DOHH2 (cell line): Measurements from ENCODE around the gene PRODH.
"Not testable (repeated sequence)": the region's sequence is repeated elsewhere in the genome, so short reads cannot be mapped to it uniquely, and the experiment has no call there.

Source experiments
- H3F3A ChIP-seq: fragments of 200-600 bp; sonication (generic), shearing (Covaris generic); 2 replicates; pipeline ENCODE4 v1.6.0; 2016; ENCODE audit warnings: antibody characterized with exemption, mild to moderate bottlenecking; ENCODE audit not compliant: control insufficient read depth, insufficient read depth
- H3K27ac ChIP-seq: fragments of 200-600 bp; sonication (generic); 2 replicates; pipeline ENCODE4 v1.5.1; 2014; ENCODE audit warnings: low read depth, mild to moderate bottlenecking, low read length, moderate library complexity
- H3K27me3 ChIP-seq: fragments of 200-600 bp; sonication (generic); 2 replicates; pipeline ENCODE4 v1.6.1; 2014; ENCODE audit warnings: mild to moderate bottlenecking, low read length, mixed read lengths; ENCODE audit not compliant: control insufficient read depth
- H3K36me3 ChIP-seq: fragments of 200-600 bp; sonication (generic); 2 replicates; pipeline ENCODE4 v1.6.1; 2014; ENCODE audit warnings: mild to moderate bottlenecking, low read length, moderate library complexity, mixed read lengths; ENCODE audit not compliant: control insufficient read depth
- H3K4me1 ChIP-seq: fragments of 200-600 bp; sonication (generic); 2 replicates; pipeline ENCODE4 v1.6.1; 2014; ENCODE audit warnings: mild to moderate bottlenecking, low read length, mixed read lengths; ENCODE audit not compliant: control insufficient read depth
- H3K4me2 ChIP-seq: fragments of 200-600 bp; sonication (generic); 2 replicates; pipeline ENCODE4 v1.6.0; 2014; ENCODE audit warnings: mild to moderate bottlenecking, low read length, moderate library complexity
- H3K4me3 ChIP-seq: fragments of 200-600 bp; sonication (generic); 2 replicates; pipeline ENCODE4 v1.5.1; 2014; ENCODE audit warnings: mild to moderate bottlenecking, low read length, mixed read lengths
- H3K79me2 ChIP-seq: fragments of 200-600 bp; sonication (generic); 2 replicates; pipeline ENCODE4 v1.6.1; 2014; ENCODE audit warnings: mild to moderate bottlenecking, low read length, mixed read lengths; ENCODE audit not compliant: control insufficient read depth
- H3K9me2 ChIP-seq: fragments of 200-600 bp; sonication (generic); replicated peaks from 2 replicates; pipeline ENCODE4 v1.6.1; 2014; ENCODE audit warnings: mild to moderate bottlenecking, low read length, mixed read lengths; ENCODE audit not compliant: control insufficient read depth
- H3K9me3 ChIP-seq: fragments of 200-600 bp; sonication (generic); 2 replicates; pipeline ENCODE4 v1.6.1; 2014; ENCODE audit warnings: antibody characterized with exemption, low read length, mixed read lengths; ENCODE audit not compliant: control insufficient read depth, insufficient read depth
- H4K20me1 ChIP-seq: fragments of 200-600 bp; sonication (generic); 2 replicates; pipeline ENCODE4 v1.6.0; 2014; ENCODE audit warnings: low read depth, mild to moderate bottlenecking, antibody characterized with exemption, low read length, moderate library complexity; ENCODE audit not compliant: control insufficient read depth, insufficient read depth
- EZH2phosphoT487 ChIP-seq: fragments of 200-600 bp; sonication (generic); IDR thresholded peaks from 2 replicates; pipeline ENCODE4 v1.6.1; 2017; ENCODE audit warnings: borderline replicate concordance, mild to moderate bottlenecking, antibody characterized with exemption, low read length, moderate library complexity, mixed read lengths
- TF ChIP-seq, protein P1 (sequence below): fragments of 200-600 bp; sonication (generic); IDR thresholded peaks from one replicate; pipeline ENCODE4 v1.5.1; 2014; ENCODE audit warnings: antibody characterized with exemption, mild to moderate bottlenecking, low read depth, low read length; ENCODE audit not compliant: poor library complexity, severe bottlenecking

The PRODH gene

DNA sequence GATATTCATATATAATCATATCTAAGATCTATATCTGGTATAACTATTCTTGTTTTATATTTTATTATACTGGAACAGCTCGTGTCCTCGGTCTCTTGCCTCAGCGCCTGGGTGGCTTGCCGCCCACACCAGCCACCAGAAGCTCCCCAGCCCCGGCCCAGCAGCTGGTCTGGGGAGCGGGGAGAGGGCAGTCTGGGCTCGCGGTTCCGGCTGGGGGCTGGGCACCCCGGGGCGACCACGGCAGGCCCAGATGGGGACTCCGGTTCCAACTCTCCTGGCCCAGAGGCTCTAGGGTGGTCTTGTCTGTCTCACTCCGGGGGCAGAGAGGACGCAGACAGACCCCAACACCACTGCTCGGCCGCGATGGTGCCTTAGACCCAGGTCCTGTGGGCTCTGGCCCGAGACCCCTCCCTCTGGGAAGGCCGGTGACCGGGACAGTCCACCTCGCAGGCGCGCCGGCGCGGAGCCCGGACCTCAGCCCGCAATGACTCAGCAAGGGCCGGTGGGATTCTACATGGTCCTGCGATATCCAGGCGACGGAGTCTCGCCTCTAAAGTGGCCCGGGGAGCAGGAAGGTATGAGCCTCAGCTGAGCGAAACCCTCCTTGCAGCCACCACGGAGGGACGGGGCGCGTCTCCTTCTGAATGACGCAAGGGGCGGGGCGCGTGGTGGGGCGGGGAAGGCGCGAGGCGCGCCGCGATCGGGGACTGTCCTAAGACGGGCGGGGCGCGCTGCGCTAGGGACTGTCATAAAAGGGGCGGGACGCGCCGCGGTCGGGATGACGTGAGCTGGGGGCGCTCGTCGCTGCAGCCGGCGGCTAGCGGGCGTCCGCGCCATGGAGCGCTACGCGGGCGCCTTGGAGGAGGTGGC is 30.3 kb downstream of the PRODH start, which contains the start of gene DGCR6:
TSS of gene DGCR6 (plus strand) at position 781 of the 870 bp plus-strand sequence. CDS start at position 836, 55 bp downstream.
- Histone ChIP-seq H3K36me3 (no peaks in the 10 kb centered on the region), H3K9me2 (no peaks in the 10 kb centered on the region), H3K27me3 (no peaks in the 10 kb centered on the region), H3F3A (no peaks in the 10 kb centered on the region), H3K79me2 (no peaks in the 10 kb centered on the region), H3K27ac (no peak within 1 kb of the TSS), H3K9me3 (no peaks in the 10 kb centered on the region), H4K20me1 (no peaks in the 10 kb centered on the region), H3K4me3 (no peak within 1 kb of the TSS), H3K4me1 (no peaks in the 10 kb centered on the region), H3K4me2 (no peak within 1 kb of the TSS)
- no peak for TF ChIP-seq EZH2phosphoT487
- TF ChIP-seq, protein P1, sequence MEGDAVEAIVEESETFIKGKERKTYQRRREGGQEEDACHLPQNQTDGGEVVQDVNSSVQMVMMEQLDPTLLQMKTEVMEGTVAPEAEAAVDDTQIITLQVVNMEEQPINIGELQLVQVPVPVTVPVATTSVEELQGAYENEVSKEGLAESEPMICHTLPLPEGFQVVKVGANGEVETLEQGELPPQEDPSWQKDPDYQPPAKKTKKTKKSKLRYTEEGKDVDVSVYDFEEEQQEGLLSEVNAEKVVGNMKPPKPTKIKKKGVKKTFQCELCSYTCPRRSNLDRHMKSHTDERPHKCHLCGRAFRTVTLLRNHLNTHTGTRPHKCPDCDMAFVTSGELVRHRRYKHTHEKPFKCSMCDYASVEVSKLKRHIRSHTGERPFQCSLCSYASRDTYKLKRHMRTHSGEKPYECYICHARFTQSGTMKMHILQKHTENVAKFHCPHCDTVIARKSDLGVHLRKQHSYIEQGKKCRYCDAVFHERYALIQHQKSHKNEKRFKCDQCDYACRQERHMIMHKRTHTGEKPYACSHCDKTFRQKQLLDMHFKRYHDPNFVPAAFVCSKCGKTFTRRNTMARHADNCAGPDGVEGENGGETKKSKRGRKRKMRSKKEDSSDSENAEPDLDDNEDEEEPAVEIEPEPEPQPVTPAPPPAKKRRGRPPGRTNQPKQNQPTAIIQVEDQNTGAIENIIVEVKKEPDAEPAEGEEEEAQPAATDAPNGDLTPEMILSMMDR = no peak

DNA sequence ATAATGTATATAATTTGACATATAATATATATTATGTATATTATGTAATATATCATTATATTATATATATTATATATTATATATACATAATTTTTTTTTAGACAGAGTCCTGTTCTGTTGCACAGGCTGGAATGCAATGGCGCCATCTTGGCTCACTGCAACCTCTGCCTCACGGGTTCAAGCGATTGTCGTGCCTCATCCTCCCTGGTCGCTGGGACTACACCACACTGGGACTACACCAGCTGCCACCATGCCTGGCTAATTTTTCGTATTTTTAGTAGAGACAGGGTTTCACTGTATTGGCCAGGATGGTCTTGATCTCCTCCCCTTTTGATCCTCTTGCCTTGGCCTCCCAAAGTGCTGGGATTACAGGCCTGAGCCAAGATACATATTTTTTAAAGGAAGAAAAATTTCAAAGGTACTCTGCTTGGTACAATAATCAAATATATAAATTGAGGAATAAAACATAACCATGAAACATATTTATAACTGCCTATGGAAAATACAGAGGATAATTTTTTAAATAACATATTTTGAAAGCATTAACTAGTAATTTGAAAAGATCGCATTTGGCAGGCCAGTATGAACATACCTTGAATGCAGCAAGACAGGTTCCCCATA is 39.9 kb downstream of the PRODH start:
- not testable (repeated sequence) for H3K4me1 ChIP-seq, H3K27me3 ChIP-seq, H3K4me2 ChIP-seq, H3K27ac ChIP-seq, H3K9me2 ChIP-seq, H3K4me3 ChIP-seq, H3K79me2 ChIP-seq, H3F3A ChIP-seq, H3K36me3 ChIP-seq, H4K20me1 ChIP-seq, H3K9me3 ChIP-seq

DNA sequence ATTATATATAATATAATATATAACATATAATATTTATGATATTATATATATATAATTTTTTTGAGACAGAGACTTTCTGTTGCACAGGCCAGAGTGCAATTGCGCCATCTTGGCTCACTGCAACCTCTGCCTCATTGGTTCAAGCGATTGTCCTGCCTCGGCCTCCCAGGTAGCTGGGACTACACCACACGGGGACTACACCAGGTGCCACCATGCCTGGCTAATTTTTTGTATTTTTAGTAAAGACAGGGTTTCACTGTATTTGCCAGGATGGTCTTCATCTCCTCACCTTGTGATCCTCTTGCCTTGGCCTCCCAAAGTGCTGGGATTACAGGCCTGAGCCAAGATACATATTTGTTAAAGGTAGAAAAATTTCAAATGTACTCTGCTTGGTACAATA is 42.3 kb downstream of the PRODH start:
- H3K79me2 ChIP-seq, H3K9me2 ChIP-seq, H4K20me1 ChIP-seq, H3F3A ChIP-seq, H3K4me2 ChIP-seq, H3K4me1 ChIP-seq, H3K36me3 ChIP-seq, H3K27ac ChIP-seq, H3K9me3 ChIP-seq, H3K27me3 ChIP-seq, H3K4me3 ChIP-seq: not testable (repeated sequence)

DNA sequence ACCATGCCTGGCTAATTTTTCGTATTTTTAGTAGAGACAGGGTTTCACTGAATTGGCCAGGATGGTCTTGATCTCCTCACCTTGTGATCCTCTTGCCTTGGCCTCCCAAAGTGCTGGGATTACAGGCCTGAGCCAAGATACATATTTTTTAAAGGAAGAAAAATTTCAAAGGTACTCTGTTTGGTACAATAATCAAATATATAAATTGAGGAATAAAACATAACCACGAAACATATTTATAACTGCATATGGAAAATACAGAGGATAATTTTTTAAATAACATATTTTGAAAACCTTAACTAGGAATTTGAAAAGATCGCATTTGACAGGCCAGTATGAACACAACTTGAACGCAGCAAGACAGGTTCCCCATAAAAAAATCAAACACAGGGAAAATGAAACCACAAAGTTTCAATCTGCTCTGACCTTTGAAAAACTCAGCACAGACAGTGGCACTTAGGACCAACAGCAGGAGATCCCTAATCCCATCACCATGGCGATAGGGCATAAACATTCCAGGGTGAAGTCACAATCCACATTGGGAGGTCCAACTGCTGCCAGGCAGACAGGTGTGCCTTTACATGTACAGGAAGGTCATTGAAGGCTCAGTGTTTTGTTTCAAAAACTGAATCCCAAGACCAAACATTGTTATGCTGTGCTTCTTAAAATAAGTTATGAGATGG is 45.4 kb downstream of the PRODH start:
- not testable (repeated sequence) for H3F3A ChIP-seq, H3K9me3 ChIP-seq, H3K27ac ChIP-seq, H3K36me3 ChIP-seq, H3K27me3 ChIP-seq, H4K20me1 ChIP-seq, H3K4me2 ChIP-seq, H3K4me1 ChIP-seq, H3K4me3 ChIP-seq, H3K79me2 ChIP-seq, H3K9me2 ChIP-seq
